Gastroesophageal sphincter (tissue), 3 donors: ENCODE results near the gene DHX57.

Experiments
- EP300 ChIP-seq: sonication (generic); formaldehyde crosslinking; IDR thresholded peaks from one replicate; pipeline ENCODE4 v1.6.1; 2017; ENCODE audit warnings: antibody characterized with exemption, mild to moderate bottlenecking
- POLR2A ChIP-seq, 2 donors: fragments of 450-650 bp; IDR thresholded peaks; one replicate each; pipeline ENCODE4 v1.6.1; 2017; ENCODE audit warnings: antibody characterized with exemption in 2 of 2, mild to moderate bottlenecking in 2 of 2, moderate library complexity in 1 of 2
- TF ChIP-seq, protein P1 (sequence below), 4 experiments: fragments of 200-600 bp in 2 of 4; fragments of 450-650 bp in 2 of 4; sonication (generic) in 1 of 4; IDR thresholded peaks; one replicate each; pipeline ENCODE4 v1.5.1; 2017 to 2019; ENCODE audit warnings: antibody characterized with exemption in 4 of 4, mild to moderate bottlenecking in 2 of 4, moderate library complexity in 2 of 4

DNA sequence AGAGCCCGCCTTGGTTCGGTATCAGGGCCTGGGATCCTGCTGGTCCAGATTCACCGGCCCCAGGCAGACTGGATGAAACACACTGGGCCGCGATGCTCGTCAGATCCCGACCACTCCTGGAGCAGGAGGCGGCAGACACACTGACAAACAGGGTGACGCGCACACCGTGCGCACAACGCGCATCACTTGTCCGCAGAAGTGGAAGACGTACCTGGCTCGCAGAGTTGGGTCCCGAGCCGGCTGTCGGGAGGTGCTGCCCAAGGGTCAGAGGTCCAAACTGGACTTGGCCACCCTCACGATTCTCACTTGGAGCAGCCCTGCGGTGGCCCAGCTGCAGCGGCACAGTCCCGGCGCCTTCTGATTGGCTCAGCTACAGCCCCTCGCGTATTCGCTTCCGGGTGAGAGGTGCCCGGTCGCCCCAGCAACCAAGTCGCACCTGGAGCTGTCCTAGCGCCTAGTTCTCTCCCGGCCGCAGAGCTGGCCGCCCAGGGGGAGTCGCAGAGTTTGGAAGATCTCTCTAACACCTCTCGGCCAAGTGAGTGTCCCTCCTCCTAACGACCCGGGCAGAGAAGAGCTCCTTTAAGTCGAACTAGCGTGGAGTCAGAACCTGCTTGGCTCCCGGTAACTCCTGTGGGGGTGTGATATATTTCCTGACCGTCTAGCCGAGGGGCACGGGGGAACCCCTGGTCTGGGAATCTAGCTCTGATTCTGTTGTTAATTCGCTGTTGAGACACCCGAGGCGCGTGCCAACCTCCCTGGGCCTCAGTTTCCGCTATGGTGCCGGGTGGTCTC lies at the start of gene DHX57, which contains the start of gene MORN2:
- TF ChIP-seq, protein P1, sequence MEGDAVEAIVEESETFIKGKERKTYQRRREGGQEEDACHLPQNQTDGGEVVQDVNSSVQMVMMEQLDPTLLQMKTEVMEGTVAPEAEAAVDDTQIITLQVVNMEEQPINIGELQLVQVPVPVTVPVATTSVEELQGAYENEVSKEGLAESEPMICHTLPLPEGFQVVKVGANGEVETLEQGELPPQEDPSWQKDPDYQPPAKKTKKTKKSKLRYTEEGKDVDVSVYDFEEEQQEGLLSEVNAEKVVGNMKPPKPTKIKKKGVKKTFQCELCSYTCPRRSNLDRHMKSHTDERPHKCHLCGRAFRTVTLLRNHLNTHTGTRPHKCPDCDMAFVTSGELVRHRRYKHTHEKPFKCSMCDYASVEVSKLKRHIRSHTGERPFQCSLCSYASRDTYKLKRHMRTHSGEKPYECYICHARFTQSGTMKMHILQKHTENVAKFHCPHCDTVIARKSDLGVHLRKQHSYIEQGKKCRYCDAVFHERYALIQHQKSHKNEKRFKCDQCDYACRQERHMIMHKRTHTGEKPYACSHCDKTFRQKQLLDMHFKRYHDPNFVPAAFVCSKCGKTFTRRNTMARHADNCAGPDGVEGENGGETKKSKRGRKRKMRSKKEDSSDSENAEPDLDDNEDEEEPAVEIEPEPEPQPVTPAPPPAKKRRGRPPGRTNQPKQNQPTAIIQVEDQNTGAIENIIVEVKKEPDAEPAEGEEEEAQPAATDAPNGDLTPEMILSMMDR (IDR thresholded peaks at IDR 0.05), result no peak
- TF ChIP-seq POLR2A (IDR thresholded peaks at IDR 0.05) (peak; percentile 24 to 37), EP300 (no peak)
